Measurements from ENCODE around the gene DEPDC5. TPM values are rescaled to one million over a fixed set of nuclear protein-coding genes. Genes with fewer than 3 reads are reported as not detected.

The DEPDC5 gene
- total RNA-seq, 4 donors from 2014 or later, result 25.9 to 86.4 (median 45.6) TPM

DNA sequence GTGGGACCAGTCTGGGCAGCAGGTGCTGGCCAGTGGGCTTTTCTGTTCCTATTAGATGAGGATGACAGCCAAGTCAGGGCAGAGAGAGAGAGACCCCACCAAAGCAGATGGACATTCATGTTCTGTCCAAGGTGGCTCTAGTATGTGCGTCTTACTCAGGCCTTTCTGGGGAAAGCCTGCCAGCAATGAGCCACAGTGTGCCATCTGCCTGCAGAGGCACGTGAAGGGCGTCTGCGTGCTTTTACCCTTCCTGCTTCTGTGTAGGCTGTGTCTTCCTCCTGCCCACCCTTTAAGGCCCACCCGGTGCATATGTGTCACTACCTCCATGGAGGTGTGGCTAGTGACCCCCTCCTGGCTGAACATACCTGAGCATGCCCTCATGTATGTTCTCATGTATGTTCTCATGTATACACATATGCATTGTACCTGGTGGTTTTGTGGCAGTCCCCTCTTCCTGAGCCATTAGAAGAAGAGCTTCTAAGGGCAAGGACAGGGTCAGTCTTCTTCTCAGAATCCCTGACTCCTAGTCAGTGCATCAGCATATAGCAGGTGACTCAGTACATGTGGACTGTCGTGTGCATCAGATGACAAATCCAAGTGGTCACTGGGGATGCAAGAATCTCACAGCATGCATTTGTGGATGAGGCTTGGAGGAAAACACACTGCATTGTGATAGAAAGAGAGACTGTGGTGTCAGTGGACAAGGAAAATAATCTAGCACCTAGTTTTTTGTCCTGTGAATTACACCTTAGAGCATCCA lies 100.1 kb downstream of the DEPDC5 start:
- Histone ChIP-seq H3K36me3 (peaks cover 0 to 25% (median 2%) of the 10 kb centered on the region in 4 donors), H3K27ac (no peak overlapping the region)
- in situ Hi-C loops (cut with MboI; ENCODE audit: low pct_ligation_motif_present in 1 of 4, low pct_unique_long_range_greater_than_20kb in 1 of 4, low sequenced_read_pairs in 3 of 4), result no loop called here

DNA sequence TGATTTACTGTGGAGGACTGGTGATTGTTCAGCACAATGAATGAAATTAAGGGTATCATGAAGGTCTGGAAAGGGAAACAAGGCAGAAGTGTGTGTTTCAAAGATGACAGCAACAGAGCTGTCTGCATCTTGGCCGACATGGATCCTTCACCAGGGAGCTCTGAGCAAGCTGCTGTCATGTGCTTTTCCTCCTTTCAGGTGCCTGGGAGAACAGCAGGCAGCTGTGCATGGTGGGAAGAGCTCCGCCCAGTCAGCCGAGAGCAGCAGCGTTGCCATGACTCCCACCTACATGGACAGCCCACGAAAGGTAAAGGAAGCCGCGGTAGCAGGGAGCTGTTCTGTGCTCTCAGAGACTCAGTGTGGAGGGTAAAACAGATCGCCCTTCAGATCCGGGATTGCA lies 103.4 kb downstream of the DEPDC5 start:
- no peak overlapping the region for H3K27ac ChIP-seq

More for the DNA sequence above, 100.1 kb downstream of the DEPDC5 start:
- no peak overlapping the region for H3K4me3 ChIP-seq
- no peak for DNase-seq
- H3K4me1 ChIP-seq, result no peaks in the 10 kb centered on the region
- intact Hi-C loops (cut with DNase I; ENCODE audit: low total_unique reads), result no loop called here
- WGBS, 2 donors (ENCODE audit: low coverage in 1 of 2), result 92% methylated on average over 6 of the region's 6 CpGs; no CpG with 5 or more reads in 1 of the 2 donors
- H3K9me3 ChIP-seq, result no peaks in the 10 kb centered on the region
- TF ChIP-seq POLR2AphosphoS5 (IDR thresholded peaks at IDR 0.05) (no peak), EP300 (IDR thresholded peaks at IDR 0.05; ENCODE audit: low read depth) (no peak), POLR2A (IDR thresholded peaks at IDR 0.05) (no peak)
- TF ChIP-seq, protein P1, sequence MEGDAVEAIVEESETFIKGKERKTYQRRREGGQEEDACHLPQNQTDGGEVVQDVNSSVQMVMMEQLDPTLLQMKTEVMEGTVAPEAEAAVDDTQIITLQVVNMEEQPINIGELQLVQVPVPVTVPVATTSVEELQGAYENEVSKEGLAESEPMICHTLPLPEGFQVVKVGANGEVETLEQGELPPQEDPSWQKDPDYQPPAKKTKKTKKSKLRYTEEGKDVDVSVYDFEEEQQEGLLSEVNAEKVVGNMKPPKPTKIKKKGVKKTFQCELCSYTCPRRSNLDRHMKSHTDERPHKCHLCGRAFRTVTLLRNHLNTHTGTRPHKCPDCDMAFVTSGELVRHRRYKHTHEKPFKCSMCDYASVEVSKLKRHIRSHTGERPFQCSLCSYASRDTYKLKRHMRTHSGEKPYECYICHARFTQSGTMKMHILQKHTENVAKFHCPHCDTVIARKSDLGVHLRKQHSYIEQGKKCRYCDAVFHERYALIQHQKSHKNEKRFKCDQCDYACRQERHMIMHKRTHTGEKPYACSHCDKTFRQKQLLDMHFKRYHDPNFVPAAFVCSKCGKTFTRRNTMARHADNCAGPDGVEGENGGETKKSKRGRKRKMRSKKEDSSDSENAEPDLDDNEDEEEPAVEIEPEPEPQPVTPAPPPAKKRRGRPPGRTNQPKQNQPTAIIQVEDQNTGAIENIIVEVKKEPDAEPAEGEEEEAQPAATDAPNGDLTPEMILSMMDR (IDR thresholded peaks at IDR 0.05), result no peak
- H3K27me3 ChIP-seq, result no peaks in the 10 kb centered on the region

DNA sequence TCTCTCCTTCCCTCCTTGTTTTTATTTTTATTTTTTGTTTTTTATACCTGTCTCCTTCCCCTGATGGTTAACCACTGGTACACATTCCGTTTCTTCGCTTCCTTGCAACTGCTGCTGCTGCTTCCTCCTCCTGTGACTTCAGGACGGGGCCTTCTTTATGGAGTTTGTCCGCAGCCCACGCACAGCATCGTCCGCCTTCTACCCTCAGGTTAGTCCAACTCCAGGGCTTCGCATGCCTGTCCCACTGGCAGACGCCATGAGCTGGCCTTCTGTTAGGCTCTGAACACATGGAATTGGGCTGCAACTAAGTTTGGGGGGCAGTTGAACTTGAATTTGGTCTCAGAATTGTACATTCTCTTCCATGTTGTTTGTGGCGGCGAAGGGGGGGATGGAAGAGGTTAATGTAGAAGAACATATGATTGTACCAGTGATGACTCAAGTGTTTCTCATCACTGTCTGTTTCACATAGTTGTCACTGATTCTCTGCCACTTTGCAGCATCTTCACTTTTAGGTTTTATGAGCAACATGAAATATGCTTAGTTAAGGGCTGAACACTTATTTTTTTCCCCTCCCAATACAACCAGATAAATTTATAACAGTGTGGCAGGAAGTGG lies 107.5 kb downstream of the DEPDC5 start:
- no peak overlapping the region for H3K4me3 ChIP-seq
- H3K27ac ChIP-seq, result no peak overlapping the region
- intact Hi-C loops (cut with DNase I; ENCODE audit: low total_unique reads), result no loop called here
- 87 to 95% methylated on average over 4 to 11 of the region's 11 CpGs for WGBS, 2 donors (ENCODE audit: low coverage in 1 of 2)
- H3K4me1 ChIP-seq, result no peaks in the 10 kb centered on the region
- H3K9me3 ChIP-seq, result no peaks in the 10 kb centered on the region
- no peak for DNase-seq
- H3K36me3 ChIP-seq, result peaks cover 0 to 22% (median 6%) of the 10 kb centered on the region in 4 donors
- in situ Hi-C loops (cut with MboI; ENCODE audit: low pct_ligation_motif_present in 1 of 4, low pct_unique_long_range_greater_than_20kb in 1 of 4, low sequenced_read_pairs in 3 of 4), result no loop called here
- H3K27me3 ChIP-seq, result no peaks in the 10 kb centered on the region
- TF ChIP-seq POLR2AphosphoS5 (IDR thresholded peaks at IDR 0.05) (no peak), EP300 (IDR thresholded peaks at IDR 0.05; ENCODE audit: low read depth) (no peak), POLR2A (IDR thresholded peaks at IDR 0.05) (no peak)
- TF ChIP-seq, protein P1 (IDR thresholded peaks at IDR 0.05), result no peak

More for the DNA sequence above, 103.4 kb downstream of the DEPDC5 start:
- H3K9me3 ChIP-seq, result no peaks in the 10 kb centered on the region
- peaks cover 0 to 22% (median 6%) of the 10 kb centered on the region in 4 donors for H3K36me3 ChIP-seq
- WGBS, 2 donors (ENCODE audit: low coverage in 1 of 2), result 50% methylated on average over 9 of the region's 9 CpGs; no CpG with 5 or more reads in 1 of the 2 donors
- DNase-seq, result no peak
- no peak overlapping the region for H3K4me3 ChIP-seq
- H3K27me3 ChIP-seq, result no peaks in the 10 kb centered on the region
- intact Hi-C loops (cut with DNase I; ENCODE audit: low total_unique reads), result no loop called here
- in situ Hi-C loops (cut with MboI; ENCODE audit: low pct_ligation_motif_present in 1 of 4, low pct_unique_long_range_greater_than_20kb in 1 of 4, low sequenced_read_pairs in 3 of 4), result no loop called here
- no peaks in the 10 kb centered on the region for H3K4me1 ChIP-seq
- TF ChIP-seq, protein P1 (IDR thresholded peaks at IDR 0.05), result no peak
- TF ChIP-seq POLR2A (IDR thresholded peaks at IDR 0.05) (no peak), EP300 (IDR thresholded peaks at IDR 0.05; ENCODE audit: low read depth) (no peak)

DNA sequence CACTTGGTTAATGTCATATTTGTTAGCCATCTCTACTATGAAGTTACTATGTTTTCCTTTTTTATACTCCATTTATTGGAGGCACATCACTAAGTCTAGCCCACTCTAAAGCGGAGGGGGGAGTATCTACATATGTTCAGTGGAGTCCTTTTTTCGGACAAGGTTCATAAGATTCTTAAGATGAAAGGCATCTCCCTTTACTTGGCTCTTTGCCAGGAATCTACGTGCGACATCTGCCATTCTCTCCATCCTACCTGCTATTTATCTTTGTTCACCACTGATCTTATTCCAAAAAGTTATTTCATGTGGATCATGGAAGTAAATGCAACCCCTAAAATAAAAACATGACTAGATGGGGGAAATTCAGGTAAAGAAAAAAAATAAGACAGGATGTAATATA lies 113.1 kb downstream of the DEPDC5 start:
- H3K4me3 ChIP-seq, result no peak overlapping the region
- TF ChIP-seq POLR2AphosphoS5 (IDR thresholded peaks at IDR 0.05), result no peak
- TF ChIP-seq, protein P1 (IDR thresholded peaks at IDR 0.05), result no peak
- TF ChIP-seq EP300 (IDR thresholded peaks at IDR 0.05; ENCODE audit: low read depth), result no peak
- no peak for TF ChIP-seq POLR2A (IDR thresholded peaks at IDR 0.05)
- peak overlapping the region in 3 of 4 donors; percentile 10 to 27 (median 26) for H3K27ac ChIP-seq
- H3K36me3 ChIP-seq, result no peaks in the 10 kb centered on the region
- in situ Hi-C loops (cut with MboI; ENCODE audit: low pct_ligation_motif_present in 1 of 4, low pct_unique_long_range_greater_than_20kb in 1 of 4, low sequenced_read_pairs in 3 of 4) (no loop called here), intact Hi-C loops (cut with DNase I; ENCODE audit: low total_unique reads) (no loop called here)
- peaks cover 0 to 9% (median 3%) of the 10 kb centered on the region in 4 donors for H3K4me1 ChIP-seq
- 80 to 90% methylated on average over 2 to 4 of the region's 4 CpGs for WGBS, 2 donors (ENCODE audit: low coverage in 1 of 2)
- no peaks in the 10 kb centered on the region for H3K27me3 ChIP-seq
- no peaks in the 10 kb centered on the region for H3K9me3 ChIP-seq
- DNase-seq, result no peak

All from transverse colon (tissue), 4 donors.